Panc1 (cell line): ENCODE measurements around the gene IBTK. TPM values are rescaled to one million over a fixed set of nuclear protein-coding genes. Genes with fewer than 3 reads are reported as not detected.

Experiments
- ATAC-seq: fragments of 200-7000 bp; cut with Tn5 transposase; 2 replicates; pipeline ENCODE4 v1.9.1; 2020; ENCODE audit warnings: mild to moderate bottlenecking, moderate library complexity
- BruUV-seq: library from RNA; stranded (reverse); fragments of 400-500 nt; replicated peaks from 2 replicates; lab custom pipeline; 2021; lab: Mats Ljungman, UMichigan
- CTCF ChIA-PET: fragments of 300-600 bp; sonication (Branson Sonifier 250); formaldehyde crosslinking; loops from one replicate; lab custom pipeline; 2022; ENCODE audit warnings: antibody characterized with exemption; lab: Charles Lee
- POLR2A ChIA-PET: fragments of 300-600 bp; sonication (Branson Sonifier 250); formaldehyde crosslinking; loops from one replicate; lab custom pipeline; 2022; ENCODE audit warnings: antibody characterized with exemption; lab: Charles Lee
- DNase-seq: peaks from one replicate; pipeline ENCODE4 v3.0.0-alpha.2; 2010; ENCODE audit warnings: low read depth, low spot score
- H3K27ac ChIP-seq: 2 replicates; pipeline ENCODE4 v1.5.1; 2011; ENCODE audit warnings: mild to moderate bottlenecking, low read length, inconsistent platforms
- H3K27me3 ChIP-seq: fragments of 200-500 bp; sonication (Bioruptor generic); 2 replicates; pipeline ENCODE4 v1.6.0; 2014; ENCODE audit warnings: low read length, inconsistent platforms; ENCODE audit not compliant: control insufficient read depth, insufficient read depth
- H3K36me3 ChIP-seq: fragments of 200-500 bp; sonication (Bioruptor generic); 2 replicates; pipeline ENCODE4 v1.5.1; 2014; ENCODE audit warnings: inconsistent platforms, mild to moderate bottlenecking, low read length, moderate library complexity; ENCODE audit not compliant: control insufficient read depth, insufficient read depth
- H3K4me1 ChIP-seq: 2 replicates; pipeline ENCODE4 v1.5.1; 2011; ENCODE audit warnings: inconsistent platforms, mild to moderate bottlenecking, low read length, moderate library complexity; ENCODE audit not compliant: control insufficient read depth, insufficient read depth
- H3K4me3 ChIP-seq, 2 experiments: 2 replicates each; pipeline ENCODE4 v1.5.1; 2011 to 2012; ENCODE audit warnings: low read depth in 2 of 2, low read length in 2 of 2, mild to moderate bottlenecking in 2 of 2, inconsistent platforms in 1 of 2, moderate library complexity in 1 of 2
- H3K9me3 ChIP-seq: fragments of 200-500 bp; sonication (Bioruptor generic); 2 replicates; pipeline ENCODE4 v1.5.1; 2014; ENCODE audit warnings: low read depth, mild to moderate bottlenecking, inconsistent platforms, low read length, moderate library complexity; ENCODE audit not compliant: control insufficient read depth, insufficient read depth
- CTCF ChIP-seq: fragments of 450-650 bp; IDR thresholded peaks from 2 replicates; pipeline ENCODE4 v1.5.1; 2017; ENCODE audit warnings: mild to moderate bottlenecking
- POLR2AphosphoS5 ChIP-seq: IDR thresholded peaks from 2 replicates; pipeline ENCODE4 v1.6.1; 2012; ENCODE audit warnings: mild to moderate bottlenecking, low read depth, low read length, moderate library complexity
- REST ChIP-seq, 2 experiments: IDR thresholded peaks; 2 replicates each; pipeline ENCODE4 v1.6.1; 2011 to 2012; ENCODE audit warnings: low read depth in 2 of 2, control low read depth in 1 of 2, low read length in 1 of 2, mild to moderate bottlenecking in 1 of 2, moderate library complexity in 1 of 2; ENCODE audit not compliant: insufficient read depth in 1 of 2
- SIN3A ChIP-seq: IDR thresholded peaks from 2 replicates; pipeline ENCODE4 v1.6.1; 2012; ENCODE audit warnings: low read depth, mild to moderate bottlenecking, low read length, moderate library complexity, borderline replicate concordance; ENCODE audit not compliant: insufficient read depth
- TCF7L2 ChIP-seq: IDR thresholded peaks from 2 replicates; pipeline ENCODE4 v1.6.1; 2011; ENCODE audit warnings: mild to moderate bottlenecking, low read depth, low read length, inconsistent platforms
- in situ Hi-C: cut with HindIII; loops from 2 replicates; pipeline ENCODE4 v1.10.0; 2016; ENCODE audit warnings: low sequenced_read_pairs, low pct_unique_long_range_greater_than_20kb
- intact Hi-C: fragments of 100-400 bp; cut with micrococcal nuclease; formaldehyde crosslinking; loops from one replicate; pipeline ENCODE4 v1.10.0; 2022; ENCODE audit not compliant: unreplicated experiment
- total RNA-seq: library from RNA; stranded (reverse); gene quantifications from one replicate; pipeline ENCODE4 v1.2.1, GENCODE V29; 2021; ENCODE audit not compliant: unreplicated experiment

The IBTK gene
- total RNA-seq, 1 experiment from 2014 or later, result 73.2 TPM

- ATAC-seq (no peak), DNase-seq (no peak)
- Histone ChIP-seq H3K36me3 (peaks cover 58% of the 10 kb centered on the region), H3K27ac (no peak overlapping the region), H3K27me3 (no peaks in the 10 kb centered on the region), H3K4me3 (no peak overlapping the region), H3K9me3 (no peaks in the 10 kb centered on the region), H3K4me1 (no peaks in the 10 kb centered on the region)
- CTCF ChIA-PET, result interaction anchor here (0.6 kb wide), 1 partner anchor 10 kb away, joined by 4 read pairs; no protein-coding TSS in a partner anchor
- intact Hi-C loops (no loop called here), in situ Hi-C loops (no loop called here)
- TF ChIP-seq SIN3A, result no peak
- POLR2A ChIA-PET, result interaction anchor here (0.6 kb wide), 1 partner anchor 54 kb away, joined by 3 read pairs; no protein-coding TSS in a partner anchor
- BruUV-seq, result no TSS peak
Observed at GRCh38 chr6:82172594-82172993, 75.0 kb downstream of the IBTK start.

GRCh38 chr6:82169138-82169876 is 78.2 kb downstream of the IBTK start:
- ChIA-PET POLR2A (no interaction called here), CTCF (no interaction called here)
- TF ChIP-seq TCF7L2 (no peak), REST (IDR thresholded peaks at IDR 0.05; ENCODE audit: insufficient read depth in 1 of 2, low read depth in 2 of 2, low read length in 1 of 2) (no peak)
- Histone ChIP-seq H3K27ac (no peak overlapping the region), H3K27me3 (no peaks in the 10 kb centered on the region), H3K4me1 (no peaks in the 10 kb centered on the region), H3K36me3 (peaks cover 47% of the 10 kb centered on the region), H3K4me3 (no peak overlapping the region), H3K9me3 (no peaks in the 10 kb centered on the region)
- BruUV-seq, result no TSS peak
- DNase-seq, result no peak
- ATAC-seq, result no peak
- intact Hi-C loops (no loop called here), in situ Hi-C loops (no loop called here)

GRCh38 chr6:82166493-82166892 is 81.1 kb downstream of the IBTK start:
- Histone ChIP-seq H3K27ac (no peak overlapping the region), H3K4me3 (no peak overlapping the region), H3K27me3 (no peaks in the 10 kb centered on the region), H3K9me3 (no peaks in the 10 kb centered on the region), H3K36me3 (peaks cover 28% of the 10 kb centered on the region), H3K4me1 (no peaks in the 10 kb centered on the region)
- TF ChIP-seq REST (IDR thresholded peaks at IDR 0.05; ENCODE audit: insufficient read depth in 1 of 2, low read depth in 2 of 2, low read length in 1 of 2), result no peak
- no peak for TF ChIP-seq POLR2AphosphoS5
- TF ChIP-seq SIN3A, result no peak
- TF ChIP-seq CTCF, result no peak
- no peak for TF ChIP-seq TCF7L2
- ATAC-seq (no peak), DNase-seq (no peak)
- in situ Hi-C loops (no loop called here), intact Hi-C loops (no loop called here)
- CTCF ChIA-PET, result no interaction called here
- no TSS peak for BruUV-seq
- POLR2A ChIA-PET, result no interaction called here
